ENCODE data around the gene ZNF605. TPM values are rescaled to one million over a fixed set of nuclear protein-coding genes. Genes with fewer than 3 reads are reported as not detected.
"Not testable (repeated sequence)": the region's sequence is repeated elsewhere in the genome, so short reads cannot be mapped to it uniquely, and the experiment has no call there.

Gene ZNF605
- total and polyA plus RNA-seq, 4 donors = 18.7 to 23.3 (median 21.1) TPM

DNA sequence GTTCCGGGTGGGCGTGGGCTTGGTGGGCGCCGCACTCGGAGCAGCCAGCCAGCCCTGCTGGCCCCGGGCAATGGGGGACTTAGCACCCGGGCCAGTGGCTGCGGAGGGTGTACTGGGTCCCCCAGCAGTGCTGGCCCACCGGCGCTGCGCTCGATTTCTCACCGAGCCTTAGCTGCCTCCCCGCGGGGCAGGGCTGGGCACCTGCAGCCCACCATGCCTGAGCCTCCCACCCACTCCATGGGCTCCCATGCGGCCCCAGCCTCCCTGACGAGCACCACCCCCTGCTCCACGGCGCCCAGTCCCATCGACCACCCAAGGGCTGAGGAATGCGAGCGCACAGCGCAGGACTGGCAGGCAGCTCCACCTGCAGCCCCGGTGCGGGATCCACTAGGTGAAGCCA, 17.3 kb downstream of the ZNF605 start:
- 100% methylated on average over 3 of the region's 25 CpGs for WGBS (ENCODE audit: insufficient coverage)
- H3K27ac ChIP-seq (ENCODE audit: low read depth, low read length); H3K4me1 ChIP-seq (ENCODE audit: control insufficient read depth, insufficient read depth, low read length); H3K4me3 ChIP-seq (ENCODE audit: low read depth, low read length); DNase-seq (ENCODE audit: low read depth in 4 of 6, low spot score in 6 of 6); H3K27me3 ChIP-seq (ENCODE audit: control insufficient read depth, insufficient read depth, low read length): not testable (repeated sequence)
- Histone ChIP-seq H3K36me3 (ENCODE audit: control insufficient read depth, insufficient read depth, low read length) (peaks cover 44% of the 10 kb centered on the region), H3K9me3 (ENCODE audit: control insufficient read depth, insufficient read depth, low read length) (peaks cover 19% of the 10 kb centered on the region)

DNA sequence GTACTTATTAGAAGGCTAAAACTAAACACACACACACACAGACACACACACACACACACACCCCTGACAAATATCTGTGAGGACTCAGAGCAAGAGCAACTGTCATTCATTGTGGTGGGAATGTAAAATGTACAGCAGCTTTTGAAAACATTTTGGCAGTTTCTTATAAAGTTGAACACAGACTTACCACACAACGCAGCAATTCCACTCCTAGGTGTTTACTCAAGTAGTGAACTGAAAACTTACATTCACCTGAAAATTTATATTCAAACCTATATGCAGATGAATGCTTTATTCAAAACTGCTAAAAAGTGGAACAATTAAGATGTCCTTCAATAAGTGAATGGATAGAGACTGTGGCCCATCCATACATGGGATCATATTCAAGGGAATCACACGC, 18.6 kb downstream of the ZNF605 start:
- no peak overlapping the region for H3K4me3 ChIP-seq (ENCODE audit: low read depth, low read length)
- WGBS (ENCODE audit: insufficient coverage) = no CpG with 5 or more reads among the region's 2 CpGs
- H3K9me3 ChIP-seq (ENCODE audit: control insufficient read depth, insufficient read depth, low read length) = peaks cover 23% of the 10 kb centered on the region
- no peak overlapping the region for H3K27ac ChIP-seq (ENCODE audit: low read depth, low read length)
- DNase-seq (ENCODE audit: low read depth in 4 of 6, low spot score in 6 of 6) = no peak
- H3K27me3 ChIP-seq (ENCODE audit: control insufficient read depth, insufficient read depth, low read length) = no peaks in the 10 kb centered on the region
- no peaks in the 10 kb centered on the region for H3K4me1 ChIP-seq (ENCODE audit: control insufficient read depth, insufficient read depth, low read length)
- H3K36me3 ChIP-seq (ENCODE audit: control insufficient read depth, insufficient read depth, low read length) = peaks cover 32% of the 10 kb centered on the region

DNA sequence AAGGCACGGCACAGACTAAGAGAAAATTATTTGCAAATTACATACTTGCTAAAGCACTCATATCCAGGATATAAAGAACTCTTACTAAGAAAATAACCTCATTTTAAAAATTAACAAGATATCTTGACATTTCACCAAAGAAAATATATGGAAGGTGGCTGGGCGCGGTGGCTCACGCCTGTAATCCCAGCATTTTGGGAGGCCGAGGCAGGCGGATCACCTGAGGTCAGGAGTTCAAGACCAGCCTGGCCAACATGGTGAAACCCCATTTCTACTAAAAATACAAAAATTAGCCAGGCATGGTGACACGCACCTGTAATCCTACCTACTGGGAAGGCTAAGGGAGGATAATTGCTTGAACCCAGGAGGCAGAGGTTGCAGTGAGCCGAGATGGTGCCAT, 19.2 kb downstream of the ZNF605 start:
- 100% methylated on average over 2 of the region's 8 CpGs for WGBS (ENCODE audit: insufficient coverage)
- peaks cover 27% of the 10 kb centered on the region for H3K36me3 ChIP-seq (ENCODE audit: control insufficient read depth, insufficient read depth, low read length)
- H3K9me3 ChIP-seq (ENCODE audit: control insufficient read depth, insufficient read depth, low read length) = peaks cover 23% of the 10 kb centered on the region

DNA sequence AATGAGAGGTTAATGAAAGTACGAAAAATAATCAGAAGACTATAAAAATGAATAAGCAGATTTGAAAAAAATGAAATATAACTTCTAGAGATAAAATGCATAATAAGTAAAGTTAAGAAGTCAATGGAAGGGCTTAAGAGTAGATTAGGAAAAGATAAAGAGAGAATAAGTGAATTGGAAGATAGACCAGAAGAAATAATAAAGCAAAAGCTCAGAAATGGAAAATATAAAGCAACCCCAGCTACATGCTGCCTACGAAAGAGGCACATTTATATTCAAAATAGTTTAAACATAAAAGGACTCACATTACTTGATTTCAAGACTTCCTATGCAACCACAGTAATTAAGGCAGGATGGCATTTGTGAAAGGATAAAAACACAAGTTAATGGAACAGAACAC, 19.9 kb downstream of the ZNF605 start:
- H3K36me3 ChIP-seq (ENCODE audit: control insufficient read depth, insufficient read depth, low read length) = peaks cover 25% of the 10 kb centered on the region
- H3K4me1 ChIP-seq (ENCODE audit: control insufficient read depth, insufficient read depth, low read length) = no peaks in the 10 kb centered on the region
- peaks cover 17% of the 10 kb centered on the region for H3K9me3 ChIP-seq (ENCODE audit: control insufficient read depth, insufficient read depth, low read length)
- H3K27me3 ChIP-seq (ENCODE audit: control insufficient read depth, insufficient read depth, low read length) = no peaks in the 10 kb centered on the region
- no peak overlapping the region for H3K4me3 ChIP-seq (ENCODE audit: low read depth, low read length)
- no peak for DNase-seq (ENCODE audit: low read depth in 4 of 6, low spot score in 6 of 6)
- no peak overlapping the region for H3K27ac ChIP-seq (ENCODE audit: low read depth, low read length)
- no CpG with 5 or more reads among the region's 2 CpGs for WGBS (ENCODE audit: insufficient coverage)

More for the DNA sequence above, 19.2 kb downstream of the ZNF605 start:
- H3K27me3 ChIP-seq (ENCODE audit: control insufficient read depth, insufficient read depth, low read length); H3K4me3 ChIP-seq (ENCODE audit: low read depth, low read length); H3K27ac ChIP-seq (ENCODE audit: low read depth, low read length); H3K4me1 ChIP-seq (ENCODE audit: control insufficient read depth, insufficient read depth, low read length); DNase-seq (ENCODE audit: low read depth in 4 of 6, low spot score in 6 of 6): not testable (repeated sequence)

DNA sequence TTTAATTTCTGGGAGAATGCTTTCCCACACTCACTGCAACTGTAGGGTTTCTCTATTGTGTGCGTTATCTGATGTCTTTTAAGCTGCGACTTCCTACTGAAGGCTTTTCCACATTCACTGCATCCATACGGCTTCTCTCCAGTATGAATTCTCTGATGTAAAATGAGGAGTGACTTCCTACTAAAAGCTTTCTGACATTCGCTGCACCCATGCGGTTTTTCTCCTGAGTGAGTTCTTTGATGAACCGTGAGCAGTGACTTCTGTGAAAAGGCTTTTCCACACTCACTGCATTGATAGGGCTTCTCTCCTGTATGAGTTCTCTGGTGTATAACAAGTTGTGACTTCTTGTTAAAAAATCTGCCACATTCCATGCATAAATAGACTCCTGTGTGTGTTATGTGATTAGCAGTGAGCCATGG, 29.7 kb downstream of the ZNF605 start:
- no peak overlapping the region for H3K4me3 ChIP-seq (ENCODE audit: low read depth, low read length)

DNA sequence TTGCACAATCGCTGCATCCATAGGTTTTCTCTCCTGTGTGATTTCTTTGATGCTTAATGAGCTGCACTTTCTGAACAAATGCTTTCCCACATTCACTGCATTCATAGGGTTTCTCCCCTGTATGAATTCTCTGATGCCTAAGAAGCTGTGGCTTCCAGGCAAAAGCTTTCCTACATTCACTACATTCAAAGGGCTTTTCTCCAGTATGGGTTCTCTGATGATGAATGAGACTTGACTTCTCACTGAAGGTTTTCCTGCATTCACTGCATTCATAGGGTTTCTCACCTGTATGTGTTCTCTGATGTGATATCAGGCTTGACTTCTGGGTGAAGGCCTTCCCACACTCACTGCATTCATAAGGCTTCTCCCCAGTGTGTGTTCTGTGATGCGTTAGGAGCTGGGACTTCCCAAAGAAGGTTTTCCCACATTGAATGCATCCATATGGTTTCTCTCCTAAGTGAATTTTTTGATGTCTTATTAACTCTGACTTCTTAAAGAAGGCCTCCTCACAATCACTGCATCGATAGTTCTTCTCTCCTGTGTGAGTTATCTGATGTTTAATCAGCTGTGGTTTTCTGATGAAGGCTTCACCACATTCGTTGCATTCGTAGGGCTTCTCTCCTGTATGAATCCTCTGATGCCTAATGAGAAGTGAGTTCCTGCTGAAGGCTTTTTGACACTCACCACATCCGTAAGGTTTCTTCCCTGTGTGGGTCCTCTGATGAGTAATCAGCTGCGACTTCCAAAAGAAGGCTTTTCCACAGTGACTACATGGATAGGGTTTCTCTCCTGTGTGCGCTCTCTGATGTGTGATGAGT, 30.3 kb downstream of the ZNF605 start:
- no peak overlapping the region for H3K4me3 ChIP-seq (ENCODE audit: low read depth, low read length)
- H3K4me1 ChIP-seq (ENCODE audit: control insufficient read depth, insufficient read depth, low read length) = no peaks in the 10 kb centered on the region
- no CpG with 5 or more reads among the region's 8 CpGs for WGBS (ENCODE audit: insufficient coverage)
- H3K27ac ChIP-seq (ENCODE audit: low read depth, low read length) = no peak overlapping the region
- no peak for DNase-seq (ENCODE audit: low read depth in 4 of 6, low spot score in 6 of 6)
- no peaks in the 10 kb centered on the region for H3K27me3 ChIP-seq (ENCODE audit: control insufficient read depth, insufficient read depth, low read length)
- H3K9me3 ChIP-seq (ENCODE audit: control insufficient read depth, insufficient read depth, low read length) = peaks cover 54% of the 10 kb centered on the region
- peaks cover 26% of the 10 kb centered on the region for H3K36me3 ChIP-seq (ENCODE audit: control insufficient read depth, insufficient read depth, low read length)

More for the DNA sequence above, 29.7 kb downstream of the ZNF605 start:
- WGBS (ENCODE audit: insufficient coverage) = no CpG with 5 or more reads among the region's 6 CpGs
- H3K36me3 ChIP-seq (ENCODE audit: control insufficient read depth, insufficient read depth, low read length) = peaks cover 26% of the 10 kb centered on the region
- H3K9me3 ChIP-seq (ENCODE audit: control insufficient read depth, insufficient read depth, low read length) = peaks cover 49% of the 10 kb centered on the region
- no peak for DNase-seq (ENCODE audit: low read depth in 4 of 6, low spot score in 6 of 6)
- H3K4me1 ChIP-seq (ENCODE audit: control insufficient read depth, insufficient read depth, low read length) = no peaks in the 10 kb centered on the region
- H3K27me3 ChIP-seq (ENCODE audit: control insufficient read depth, insufficient read depth, low read length) = no peaks in the 10 kb centered on the region
- H3K27ac ChIP-seq (ENCODE audit: low read depth, low read length) = no peak overlapping the region

DNA sequence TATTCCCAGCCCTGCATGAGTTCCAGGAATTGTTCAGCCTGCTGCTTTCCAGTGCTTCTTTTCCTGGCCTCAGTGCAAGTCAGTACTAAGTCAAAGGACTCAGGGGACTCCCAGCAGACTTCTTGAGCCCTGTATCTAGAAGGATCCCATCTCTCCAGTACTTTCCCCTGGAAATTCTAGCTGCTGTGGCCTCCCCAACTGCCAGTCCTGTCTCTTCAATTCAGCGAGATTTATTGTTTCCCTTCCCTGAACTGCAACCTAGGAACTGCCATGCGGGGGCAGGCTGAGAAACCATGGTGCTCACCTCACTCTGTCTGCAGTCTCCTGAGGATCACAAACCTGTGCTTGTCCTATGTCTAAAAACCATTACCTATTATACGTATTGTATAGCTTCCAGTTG, 31.8 kb downstream of the ZNF605 start:
- H3K27ac ChIP-seq (ENCODE audit: low read depth, low read length) = no peak overlapping the region
- peaks cover 17% of the 10 kb centered on the region for H3K36me3 ChIP-seq (ENCODE audit: control insufficient read depth, insufficient read depth, low read length)
- DNase-seq (ENCODE audit: low read depth in 4 of 6, low spot score in 6 of 6) = no peak
- no peaks in the 10 kb centered on the region for H3K4me1 ChIP-seq (ENCODE audit: control insufficient read depth, insufficient read depth, low read length)
- H3K27me3 ChIP-seq (ENCODE audit: control insufficient read depth, insufficient read depth, low read length) = no peaks in the 10 kb centered on the region
- H3K4me3 ChIP-seq (ENCODE audit: low read depth, low read length) = no peak overlapping the region
- H3K9me3 ChIP-seq (ENCODE audit: control insufficient read depth, insufficient read depth, low read length) = peaks cover 57% of the 10 kb centered on the region
- 100% methylated on average over 2 of the region's 3 CpGs for WGBS (ENCODE audit: insufficient coverage)

DNA sequence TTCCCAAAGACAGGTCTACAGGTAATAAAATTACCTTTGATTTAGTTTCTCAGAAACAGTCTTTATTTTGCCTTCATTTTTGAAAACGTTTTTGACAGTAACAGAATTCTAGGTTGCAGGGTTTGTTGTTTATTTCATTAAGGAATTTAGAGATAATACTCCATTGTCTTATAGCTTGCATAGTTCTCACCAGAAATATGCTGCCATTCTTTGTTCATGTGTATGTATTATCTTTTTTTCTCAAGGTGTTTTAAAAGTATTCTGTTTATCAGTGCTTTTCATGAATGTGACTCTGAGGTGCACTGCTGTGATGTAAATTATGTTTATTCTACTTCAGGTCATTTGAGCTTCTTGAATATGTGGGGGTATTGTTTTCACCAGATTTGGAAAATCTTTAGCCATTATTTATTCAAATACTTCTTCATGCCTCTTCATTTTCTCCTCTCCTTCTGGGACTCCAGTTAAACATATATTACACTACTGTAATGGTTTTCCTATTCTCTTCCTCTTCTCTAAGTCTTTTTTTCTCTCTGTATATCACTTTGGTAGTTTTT, 32.7 kb downstream of the ZNF605 start:
- Histone ChIP-seq H3K27ac (ENCODE audit: low read depth, low read length) (no peak overlapping the region), H3K9me3 (ENCODE audit: control insufficient read depth, insufficient read depth, low read length) (peaks cover 55% of the 10 kb centered on the region), H3K27me3 (ENCODE audit: control insufficient read depth, insufficient read depth, low read length) (no peaks in the 10 kb centered on the region), H3K4me1 (ENCODE audit: control insufficient read depth, insufficient read depth, low read length) (no peaks in the 10 kb centered on the region), H3K36me3 (ENCODE audit: control insufficient read depth, insufficient read depth, low read length) (peaks cover 11% of the 10 kb centered on the region), H3K4me3 (ENCODE audit: low read depth, low read length) (no peak overlapping the region)
- WGBS (ENCODE audit: insufficient coverage) = no CpG with 5 or more reads among the region's 1 CpG
- no peak for DNase-seq (ENCODE audit: low read depth in 4 of 6, low spot score in 6 of 6)

DNA sequence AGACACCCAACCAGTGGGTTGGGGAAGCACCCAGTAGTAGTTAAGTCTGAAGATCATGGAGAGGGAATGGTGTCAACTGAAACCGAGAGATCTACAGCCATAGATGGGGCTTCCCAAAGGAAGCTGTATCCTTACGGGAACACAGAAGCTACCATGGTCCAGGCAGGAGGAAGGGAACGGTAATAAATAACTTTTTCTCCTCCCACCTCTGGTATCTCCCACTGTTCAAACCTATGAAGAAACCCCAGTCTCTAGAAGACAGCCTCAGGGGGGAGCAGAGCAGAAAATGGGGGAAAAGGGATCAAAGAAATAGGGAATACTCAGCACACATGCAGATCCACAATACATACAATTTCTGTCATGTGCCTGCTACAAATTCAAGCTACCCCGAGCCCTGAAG, 33.4 kb downstream of the ZNF605 start:
- no peak overlapping the region for H3K4me3 ChIP-seq (ENCODE audit: low read depth, low read length)

DNA sequence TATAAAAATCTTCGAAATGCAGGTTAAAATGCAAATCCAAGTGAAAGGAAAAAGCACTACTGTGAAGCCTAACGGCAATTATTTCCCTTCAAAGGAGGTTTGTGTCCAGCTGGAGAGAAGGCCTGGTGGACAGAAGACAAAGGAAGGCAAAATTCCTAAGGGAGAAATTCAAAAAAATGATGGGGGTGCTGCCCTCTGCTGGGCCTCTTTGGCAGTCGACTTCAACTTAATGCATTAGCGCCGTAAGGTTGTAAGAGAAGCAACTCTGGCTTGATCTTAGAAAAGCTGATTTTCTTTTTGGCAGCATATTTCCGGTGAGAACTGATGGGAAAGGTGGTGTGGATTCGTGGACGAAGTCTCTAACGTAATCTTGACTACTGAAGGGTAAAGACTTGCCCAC, 34.4 kb downstream of the ZNF605 start:
- WGBS (ENCODE audit: insufficient coverage) = 78% methylated on average over 9 of the region's 9 CpGs
- Histone ChIP-seq H3K9me3 (ENCODE audit: control insufficient read depth, insufficient read depth, low read length) (peaks cover 54% of the 10 kb centered on the region), H3K27ac (ENCODE audit: low read depth, low read length) (no peak overlapping the region), H3K4me3 (ENCODE audit: low read depth, low read length) (no peak overlapping the region), H3K36me3 (ENCODE audit: control insufficient read depth, insufficient read depth, low read length) (peaks cover 11% of the 10 kb centered on the region), H3K27me3 (ENCODE audit: control insufficient read depth, insufficient read depth, low read length) (no peaks in the 10 kb centered on the region), H3K4me1 (ENCODE audit: control insufficient read depth, insufficient read depth, low read length) (no peaks in the 10 kb centered on the region)
- DNase-seq (ENCODE audit: low read depth in 4 of 6, low spot score in 6 of 6) = no peak

More for the DNA sequence above, 33.4 kb downstream of the ZNF605 start:
- WGBS (ENCODE audit: insufficient coverage) = 91% methylated on average over 1 of the region's 4 CpGs
- Histone ChIP-seq H3K9me3 (ENCODE audit: control insufficient read depth, insufficient read depth, low read length) (peaks cover 53% of the 10 kb centered on the region), H3K4me1 (ENCODE audit: control insufficient read depth, insufficient read depth, low read length) (no peaks in the 10 kb centered on the region), H3K27me3 (ENCODE audit: control insufficient read depth, insufficient read depth, low read length) (no peaks in the 10 kb centered on the region), H3K27ac (ENCODE audit: low read depth, low read length) (no peak overlapping the region), H3K36me3 (ENCODE audit: control insufficient read depth, insufficient read depth, low read length) (peaks cover 11% of the 10 kb centered on the region)
- DNase-seq (ENCODE audit: low read depth in 4 of 6, low spot score in 6 of 6) = no peak

Data from spinal cord (tissue), 10 donors.